GM18502 (cell line): Measurements from ENCODE around the gene STXBP1.

Experiments used
- ATAC-seq: cut with Tn5 transposase; IDR thresholded peaks from one replicate; pipeline ENCODE4 v1.9.1; 2021; ENCODE audit warnings: mild to moderate bottlenecking; ENCODE audit not compliant: unreplicated experiment, poor library complexity

Gene STXBP1

GRCh38 chr9:127723444-127723843, 111.4 kb downstream of the STXBP1 start:
- ATAC-seq, result no peak

GRCh38 chr9:127724012-127724411, 111.9 kb downstream of the STXBP1 start:
- no peak for ATAC-seq

- no peak for ATAC-seq
Measured at GRCh38 chr9:127726871-127727270, 114.8 kb downstream of the STXBP1 start.

GRCh38 chr9:127728808-127729207, 116.7 kb downstream of the STXBP1 start:
- no peak for ATAC-seq

- no peak for ATAC-seq
Measured at GRCh38 chr9:127729522-127730256, 117.6 kb downstream of the STXBP1 start.

- ATAC-seq, result no peak
Measured at GRCh38 chr9:127730262-127730661, 118.2 kb downstream of the STXBP1 start.

- no peak for ATAC-seq
Measured at GRCh38 chr9:127730799-127731410, 118.8 kb downstream of the STXBP1 start.

- no peak for ATAC-seq
Measured at GRCh38 chr9:127731938-127732337, 119.9 kb downstream of the STXBP1 start.

- ATAC-seq, result no peak
Measured at GRCh38 chr9:127732444-127732843, 120.4 kb downstream of the STXBP1 start.

- no peak for ATAC-seq
Measured at GRCh38 chr9:127733614-127734013, 121.5 kb downstream of the STXBP1 start.

- ATAC-seq, result no peak
Measured at GRCh38 chr9:127734247-127734746, 122.2 kb downstream of the STXBP1 start.

GRCh38 chr9:127734747-127735529, 122.9 kb downstream of the STXBP1 start, which contains the start of gene TOR2A:
Gene TOR2A, minus strand, starts transcription at chr9:127735294. Its CDS starts 24 bp downstream, at chr9:127735270.
- ATAC-seq, result peak; percentile 88

- ATAC-seq, result peak; percentile 1
Measured at GRCh38 chr9:127735530-127736185, 123.6 kb downstream of the STXBP1 start.

GRCh38 chr9:127738666-127739065, 126.6 kb downstream of the STXBP1 start:
- ATAC-seq, result no peak

- no peak for ATAC-seq
Measured at GRCh38 chr9:127739614-127740330, 127.7 kb downstream of the STXBP1 start.

- no peak for ATAC-seq
Measured at GRCh38 chr9:127741831-127742434, 129.9 kb downstream of the STXBP1 start.
